K562 (cell line): ENCODE measurements around the gene ATP6V0D1. TPM values are rescaled to one million over a fixed set of nuclear protein-coding genes. Genes with fewer than 3 reads are reported as not detected.

Experiments used
- ATAC-seq: fragments of 200-7000 bp; cut with Tn5 transposase; 3 replicates; pipeline ENCODE4 v1.9.1; 2020; ENCODE audit warnings: moderate library complexity
- BruUV-seq: library from RNA; stranded (reverse); fragments of 400-500 nt; replicated peaks from 2 replicates; lab custom pipeline; 2021; lab: Mats Ljungman, UMichigan
- CTCF ChIA-PET: fragments of 300-600 bp; formaldehyde crosslinking; extraction: SDS; loops from one replicate; lab custom pipeline; 2021; ENCODE audit warnings: low intra/inter-chr PET ratio; lab: Yijun Ruan, JAX
- POLR2A ChIA-PET: fragments of 300-600, 350-650 bp; sonication (Branson Sonifier 250); formaldehyde crosslinking; extraction: SDS; loops from one replicate; lab custom pipeline; 2021; ENCODE audit warnings: antibody characterized with exemption, inconsistent platforms; lab: Yijun Ruan, JAX
- DNase-seq, 4 experiments: peaks; one replicate each; pipeline versions ENCODE4 v3.0.0 to v3.0.0-alpha.2; 2011 to 2018; ENCODE audit warnings: low spot score in 3 of 4, mixed read lengths in 3 of 4; ENCODE audit errors: extremely low read depth in 1 of 4
- FAIRE-seq: peaks from 2 replicates; lab custom pipeline; 2011; peaks lifted over from hg19 to GRCh38; lab: Jason Lieb, UNC
- H2AFZ ChIP-seq: 2 replicates; pipeline ENCODE4 v1.6.0; 2011; ENCODE audit warnings: low read depth, low read length, control low read depth, inconsistent platforms
- H3K27ac ChIP-seq: fragments of 200-600 bp; 3 replicates; pipeline ENCODE4 v1.8.0; 2011; ENCODE audit warnings: low read depth, mild to moderate bottlenecking, control low read depth, inconsistent platforms, low read length, moderate library complexity, mixed read lengths; ENCODE audit errors: extremely low read depth
- H3K27me3 ChIP-seq, 2 experiments: fragments of 300-600 bp in 1 of 2; 2 replicates in 1 of 2; 3 replicates in 1 of 2; pipeline versions ENCODE4 v1.6.0 to v1.8.0; 2011; ENCODE audit warnings: inconsistent platforms in 2 of 2, low read length in 2 of 2, mild to moderate bottlenecking in 1 of 2, mixed read lengths in 1 of 2, moderate library complexity in 1 of 2; ENCODE audit not compliant: control insufficient read depth in 2 of 2, insufficient read depth in 2 of 2
- H3K36me3 ChIP-seq: fragments of 300-600 bp; 3 replicates; pipeline ENCODE4 v1.8.0; 2011; ENCODE audit warnings: mild to moderate bottlenecking, low read length, inconsistent platforms; ENCODE audit not compliant: control insufficient read depth, insufficient read depth
- H3K4me1 ChIP-seq, 2 experiments: fragments of 200-600 bp in 1 of 2; replicated peaks in 1 of 2; 2 replicates in 1 of 2; 3 replicates in 1 of 2; pipeline versions ENCODE4 v1.5.1 to v1.8.0; 2011; ENCODE audit warnings: inconsistent platforms in 2 of 2, low read length in 2 of 2, mild to moderate bottlenecking in 1 of 2, mixed read lengths in 1 of 2, moderate library complexity in 1 of 2; ENCODE audit not compliant: control insufficient read depth in 2 of 2, insufficient read depth in 2 of 2
- H3K4me2 ChIP-seq: 2 replicates; pipeline ENCODE4 v1.6.1; 2011; ENCODE audit warnings: low read length, control low read depth, inconsistent platforms, mixed read lengths; ENCODE audit not compliant: insufficient read depth
- H3K4me3 ChIP-seq: fragments of 200-600 bp; sonication (generic), shearing (Covaris generic); 2 replicates; pipeline ENCODE4 v1.5.1; 2016; ENCODE audit warnings: control low read depth, inconsistent platforms
- H3K79me2 ChIP-seq: fragments of 200-600 bp; 3 replicates; pipeline ENCODE4 v1.8.0; 2011; ENCODE audit warnings: low read length, inconsistent platforms; ENCODE audit not compliant: control insufficient read depth, insufficient read depth
- H3K9ac ChIP-seq, 2 experiments: 2 replicates each; pipeline versions ENCODE4 v1.6.0 to v1.6.1; 2011; ENCODE audit warnings: low read depth in 2 of 2, low read length in 2 of 2, control low read depth in 1 of 2, inconsistent platforms in 1 of 2, mild to moderate bottlenecking in 1 of 2, mixed read lengths in 1 of 2; ENCODE audit not compliant: insufficient read depth in 1 of 2
- H3K9me1 ChIP-seq: one replicate; pipeline ENCODE4 v1.6.0; 2011; ENCODE audit warnings: inconsistent platforms, mild to moderate bottlenecking, low read length, moderate library complexity; ENCODE audit not compliant: control insufficient read depth, insufficient read depth
- H3K9me3 ChIP-seq: replicated peaks from 2 replicates; pipeline ENCODE4 v1.5.1; 2011; ENCODE audit warnings: low read depth, low read length, inconsistent platforms; ENCODE audit not compliant: control insufficient read depth, insufficient read depth
- H4K20me1 ChIP-seq: replicated peaks from 2 replicates; pipeline ENCODE4 v1.6.1; 2011; ENCODE audit warnings: low read length, inconsistent platforms, mixed read lengths; ENCODE audit not compliant: control insufficient read depth, insufficient read depth
- ASH1L ChIP-seq: fragments of 450-650 bp; IDR thresholded peaks from 2 replicates; pipeline ENCODE4 v1.6.1; 2018; ENCODE audit warnings: borderline replicate concordance, mild to moderate bottlenecking, low read depth; ENCODE audit not compliant: partially characterized antibody
- E2F3 ChIP-seq: fragments of 250-450 bp; sonication (Bioruptor Pico); IDR thresholded peaks from 2 replicates; pipeline ENCODE4 v1.4.0; 2020; ENCODE audit warnings: mild to moderate bottlenecking
- GTF2F1 ChIP-seq: IDR thresholded peaks from 2 replicates; pipeline ENCODE4 v1.6.1; 2011; ENCODE audit warnings: low read depth, low read length, improper control_type of control experiment
- JUN ChIP-seq, 2 experiments: sonication (generic) in 1 of 2; formaldehyde crosslinking in 1 of 2; IDR thresholded peaks; 2 replicates each; pipeline versions ENCODE4 v1.6.1 to v1.8.0; 2012 to 2022; ENCODE audit warnings: borderline replicate concordance in 2 of 2, mild to moderate bottlenecking in 2 of 2, improper control_type of control experiment in 1 of 2, low read depth in 1 of 2, low read length in 1 of 2, missing genetic modification reagents in 1 of 2
- MAFG ChIP-seq: fragments of 450-650 bp; conservative IDR thresholded peaks from 2 replicates; pipeline ENCODE4 v1.6.1; 2016; ENCODE audit warnings: missing genetic modification characterization, missing compliant biosample characterization
- TCF7L2 ChIP-seq: fragments of 150-350 bp; IDR thresholded peaks from 2 replicates; pipeline ENCODE4 v1.6.1; 2016; ENCODE audit warnings: low read depth, mild to moderate bottlenecking, low read length, moderate library complexity
- ZNF586 ChIP-seq: fragments of 450-650 bp; formaldehyde crosslinking; conservative IDR thresholded peaks from 2 replicates; pipeline ENCODE4 v1.4.0; 2020; ENCODE audit warnings: mild to moderate bottlenecking, moderate library complexity
- WGBS: fragments of 100-300 bp; shearing (Covaris generic); methylation state at CpG from one replicate; pipeline ENCODE4 v1.1.6; 2016; ENCODE audit warnings: low coverage, mixed read lengths; ENCODE audit not compliant: insufficient coverage; ENCODE audit errors: missing lambda C conversion rate; 5-methylcytosine and 5-hydroxymethylcytosine counted together
- in situ Hi-C: fragments of 300-500 bp; cut with MboI; formaldehyde crosslinking; loops from 4 replicates; pipeline ENCODE4 v1.15.0; 2018; ENCODE audit warnings: inconsistent platforms, mixed read lengths
- intact Hi-C: fragments of 100-400 bp; cut with micrococcal nuclease; formaldehyde crosslinking; loops from 2 replicates; pipeline ENCODE4 v1.14.2; 2022
- polyA plus RNA-seq, 8 experiments: library from polyadenylated mRNA; depleted of rRNA in 4 of 8; stranded (reverse) in 5 of 8; unstranded in 3 of 8; fragments of >200 nt; fragmentation: Nextera tagmentation in 2 of 8; fragmentation: Illumina TruSeq in 1 of 8; extraction: Ambion mirVana in 2 of 8; extraction: Trizol in 1 of 8; gene quantifications; 2 replicates each; pipeline versions ENCODE4 v1.2.1 to v1.2.3, GENCODE V29; 2011 to 2014; ENCODE audit warnings: inconsistent platforms in 1 of 8, missing spikeins in 1 of 8
- total RNA-seq, 7 experiments: library from RNA; depleted of rRNA in 6 of 7; stranded (reverse); fragments of >200 nt in 6 of 7; fragmentation: Illumina TruSeq in 2 of 7; extraction: Trizol in 2 of 7; gene quantifications; 2 replicates each; pipeline versions ENCODE4 v1.2.1 to v1.2.3, GENCODE V29; 2011 to 2021; ENCODE audit warnings: low replicate concordance in 1 of 7
- TF ChIP-seq, protein P1 (sequence below): sonication (generic); formaldehyde crosslinking; IDR thresholded peaks from 2 replicates; pipeline ENCODE4 v1.8.0; 2022; ENCODE audit warnings: mild to moderate bottlenecking, missing genetic modification reagents
- TF ChIP-seq, protein P2 (sequence below), 3 experiments: fragments of 200-800 bp in 1 of 3; sonication (Bioruptor generic) in 1 of 3; sonication (generic) in 1 of 3; formaldehyde crosslinking in 1 of 3; IDR thresholded peaks; 2 replicates each; pipeline versions ENCODE4 v1.6.1 to v1.8.0; 2016 to 2022; ENCODE audit warnings: mild to moderate bottlenecking in 2 of 3, missing compliant biosample characterization in 2 of 3, missing genetic modification characterization in 2 of 3, missing genetic modification reagents in 1 of 3
- TF ChIP-seq, protein P3 (sequence below): fragments of 250-450 bp; sonication (Bioruptor Pico); IDR thresholded peaks from 2 replicates; pipeline ENCODE4 v1.8.0; 2022; ENCODE audit warnings: inconsistent platforms, mild to moderate bottlenecking, moderate library complexity, borderline replicate concordance

Gene ATP6V0D1
- total and polyA plus RNA-seq, 9 of the 15 experiments (the other 6 are each of a cell fraction or from before 2014, with no cell fraction given) = 23.2 to 69.7 (median 45.6) TPM

DNA sequence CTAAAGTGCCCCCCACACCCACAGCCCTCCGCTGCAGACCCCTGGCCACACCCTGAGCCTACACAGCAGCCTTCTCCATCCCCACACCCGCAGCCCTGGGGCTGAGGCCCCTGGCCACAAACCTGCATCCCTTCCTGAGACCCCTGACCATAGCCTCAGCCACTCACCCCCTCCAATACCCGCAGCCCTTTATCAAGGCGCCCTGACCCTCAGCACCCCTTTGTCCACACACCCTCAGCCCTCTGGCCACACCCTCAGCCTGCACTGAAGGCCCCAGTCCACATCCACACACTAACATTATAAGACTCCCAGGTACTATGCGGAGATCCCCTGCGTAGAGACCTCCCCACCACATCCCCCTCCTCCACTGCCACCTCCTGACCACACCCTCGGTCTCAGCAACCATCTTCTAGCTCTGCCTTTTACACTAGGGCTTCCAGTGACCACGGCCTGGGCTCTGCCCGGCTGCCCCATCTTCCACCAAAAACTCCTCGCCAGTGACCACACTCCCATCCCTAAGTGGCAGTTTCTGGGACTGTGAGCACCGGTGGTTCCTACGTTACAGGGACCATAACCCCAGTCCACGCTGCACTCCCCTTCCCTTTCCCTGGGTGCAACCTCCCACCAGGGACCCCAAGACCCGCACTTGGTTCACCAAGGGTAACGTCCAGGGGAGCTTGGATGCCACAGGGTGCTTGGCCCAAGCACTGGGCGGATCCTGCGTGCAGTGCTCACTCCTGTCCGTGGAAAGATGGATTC lies 88.5 kb downstream of the ATP6V0D1 start:
- peaks cover 19 to 72% of the 10 kb centered on the region in 2 experiments for H3K4me1 ChIP-seq
- ChIA-PET POLR2A (interaction anchor here (0.7 to 1.5 kb wide), 4 partner anchors 11 to 370 kb away, joined by 3 to 4 read pairs (median 3); no protein-coding TSS in a partner anchor), CTCF (no interaction called here)
- no peaks in the 10 kb centered on the region for H3K36me3 ChIP-seq
- no peak overlapping the region for H3K4me3 ChIP-seq
- FAIRE-seq = no peak
- BruUV-seq = no TSS peak
- no peak overlapping the region for H3K27ac ChIP-seq
- WGBS = 37% methylated on average over 16 of the region's 18 CpGs
- no peaks in the 10 kb centered on the region for H3K79me2 ChIP-seq
- no peaks in the 10 kb centered on the region for H4K20me1 ChIP-seq
- H2AFZ ChIP-seq = peak overlapping the region; percentile 80
- peak overlapping the region in 1 of 2 experiments; percentile 86; a peak in 2 of 4 replicates for H3K9ac ChIP-seq
- no peaks in the 10 kb centered on the region for H3K9me1 ChIP-seq
- peak overlapping the region; percentile 72 for H3K4me2 ChIP-seq
- no peak for ATAC-seq
- intact Hi-C loops = loop anchor here (10.0 kb wide), 1 partner anchor 48 kb away; no protein-coding TSS in a partner anchor
- H3K9me3 ChIP-seq = no peaks in the 10 kb centered on the region
- in situ Hi-C loops = no loop called here
- H3K27me3 ChIP-seq = peaks cover 9 to 51% of the 10 kb centered on the region in 2 experiments
- no peak for DNase-seq
- TF ChIP-seq, protein P1, sequence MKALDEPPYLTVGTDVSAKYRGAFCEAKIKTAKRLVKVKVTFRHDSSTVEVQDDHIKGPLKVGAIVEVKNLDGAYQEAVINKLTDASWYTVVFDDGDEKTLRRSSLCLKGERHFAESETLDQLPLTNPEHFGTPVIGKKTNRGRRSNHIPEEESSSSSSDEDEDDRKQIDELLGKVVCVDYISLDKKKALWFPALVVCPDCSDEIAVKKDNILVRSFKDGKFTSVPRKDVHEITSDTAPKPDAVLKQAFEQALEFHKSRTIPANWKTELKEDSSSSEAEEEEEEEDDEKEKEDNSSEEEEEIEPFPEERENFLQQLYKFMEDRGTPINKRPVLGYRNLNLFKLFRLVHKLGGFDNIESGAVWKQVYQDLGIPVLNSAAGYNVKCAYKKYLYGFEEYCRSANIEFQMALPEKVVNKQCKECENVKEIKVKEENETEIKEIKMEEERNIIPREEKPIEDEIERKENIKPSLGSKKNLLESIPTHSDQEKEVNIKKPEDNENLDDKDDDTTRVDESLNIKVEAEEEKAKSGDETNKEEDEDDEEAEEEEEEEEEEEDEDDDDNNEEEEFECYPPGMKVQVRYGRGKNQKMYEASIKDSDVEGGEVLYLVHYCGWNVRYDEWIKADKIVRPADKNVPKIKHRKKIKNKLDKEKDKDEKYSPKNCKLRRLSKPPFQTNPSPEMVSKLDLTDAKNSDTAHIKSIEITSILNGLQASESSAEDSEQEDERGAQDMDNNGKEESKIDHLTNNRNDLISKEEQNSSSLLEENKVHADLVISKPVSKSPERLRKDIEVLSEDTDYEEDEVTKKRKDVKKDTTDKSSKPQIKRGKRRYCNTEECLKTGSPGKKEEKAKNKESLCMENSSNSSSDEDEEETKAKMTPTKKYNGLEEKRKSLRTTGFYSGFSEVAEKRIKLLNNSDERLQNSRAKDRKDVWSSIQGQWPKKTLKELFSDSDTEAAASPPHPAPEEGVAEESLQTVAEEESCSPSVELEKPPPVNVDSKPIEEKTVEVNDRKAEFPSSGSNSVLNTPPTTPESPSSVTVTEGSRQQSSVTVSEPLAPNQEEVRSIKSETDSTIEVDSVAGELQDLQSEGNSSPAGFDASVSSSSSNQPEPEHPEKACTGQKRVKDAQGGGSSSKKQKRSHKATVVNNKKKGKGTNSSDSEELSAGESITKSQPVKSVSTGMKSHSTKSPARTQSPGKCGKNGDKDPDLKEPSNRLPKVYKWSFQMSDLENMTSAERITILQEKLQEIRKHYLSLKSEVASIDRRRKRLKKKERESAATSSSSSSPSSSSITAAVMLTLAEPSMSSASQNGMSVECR (CRISPR knock-in tag) = no peak
- TF ChIP-seq, protein P2, sequence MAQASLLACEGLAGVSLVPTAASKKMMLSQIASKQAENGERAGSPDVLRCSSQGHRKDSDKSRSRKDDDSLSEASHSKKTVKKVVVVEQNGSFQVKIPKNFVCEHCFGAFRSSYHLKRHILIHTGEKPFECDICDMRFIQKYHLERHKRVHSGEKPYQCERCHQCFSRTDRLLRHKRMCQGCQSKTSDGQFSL (CRISPR knock-in tag; IDR thresholded peaks at IDR 0.05) = no peak
- TF ChIP-seq, protein P2 (tag; IDR thresholded peaks at IDR 0.05) = no peak
- TF ChIP-seq TCF7L2 = no peak
- no peak for TF ChIP-seq E2F3
- TF ChIP-seq MAFG (tag) = no peak
- no peak for TF ChIP-seq JUN (IDR thresholded peaks at IDR 0.05; ENCODE audit: borderline replicate concordance, low read depth, low read length)
- no peak for TF ChIP-seq JUN (CRISPR knock-in tag; IDR thresholded peaks at IDR 0.05; ENCODE audit: borderline replicate concordance)
- TF ChIP-seq GTF2F1 = no peak
- no peak for TF ChIP-seq ASH1L
- TF ChIP-seq, protein P3, sequence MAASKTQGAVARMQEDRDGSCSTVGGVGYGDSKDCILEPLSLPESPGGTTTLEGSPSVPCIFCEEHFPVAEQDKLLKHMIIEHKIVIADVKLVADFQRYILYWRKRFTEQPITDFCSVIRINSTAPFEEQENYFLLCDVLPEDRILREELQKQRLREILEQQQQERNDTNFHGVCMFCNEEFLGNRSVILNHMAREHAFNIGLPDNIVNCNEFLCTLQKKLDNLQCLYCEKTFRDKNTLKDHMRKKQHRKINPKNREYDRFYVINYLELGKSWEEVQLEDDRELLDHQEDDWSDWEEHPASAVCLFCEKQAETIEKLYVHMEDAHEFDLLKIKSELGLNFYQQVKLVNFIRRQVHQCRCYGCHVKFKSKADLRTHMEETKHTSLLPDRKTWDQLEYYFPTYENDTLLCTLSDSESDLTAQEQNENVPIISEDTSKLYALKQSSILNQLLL (CRISPR knock-in tag) = no peak
- TF ChIP-seq ZNF586 (CRISPR knock-in tag) = no peak
